PC-9 (cell line): ENCODE results near the gene LYRM9. TPM values are rescaled to one million over a fixed set of nuclear protein-coding genes. Genes with fewer than 3 reads are reported as not detected.
"Not testable (repeated sequence)": the region's sequence is repeated elsewhere in the genome, so short reads cannot be mapped to it uniquely, and the experiment has no call there.

Experiments
- BruUV-seq: library from RNA; stranded (reverse); fragments of 400-500 nt; replicated peaks from 2 replicates; lab custom pipeline; 2021; lab: Mats Ljungman, UMichigan
- CTCF ChIA-PET: fragments of 300-600 bp; sonication (Branson Sonifier 250); formaldehyde crosslinking; loops from one replicate; lab custom pipeline; 2022; ENCODE audit warnings: antibody characterized with exemption; lab: Charles Lee
- POLR2A ChIA-PET: fragments of 300-600 bp; sonication (Branson Sonifier 250); formaldehyde crosslinking; loops from one replicate; lab custom pipeline; 2022; ENCODE audit warnings: antibody characterized with exemption; ENCODE audit not compliant: unreplicated experiment; lab: Charles Lee
- DNase-seq, 2 experiments: peaks; one replicate each; pipeline versions ENCODE4 v3.0.0 to v3.0.0-alpha.2; 2015 to 2022; ENCODE audit warnings: mixed read lengths in 1 of 2
- H2AFZ ChIP-seq: fragments of 200-600 bp; sonication (generic); 2 replicates; pipeline ENCODE4 v1.8.1; 2017; ENCODE audit warnings: antibody characterized with exemption
- H3F3A ChIP-seq: fragments of 200-600 bp; sonication (generic); 2 replicates; pipeline ENCODE4 v1.8.1; 2017; ENCODE audit warnings: antibody characterized with exemption, mild to moderate bottlenecking, low read depth; ENCODE audit not compliant: insufficient read depth
- H3K27ac ChIP-seq: fragments of 200-600 bp; sonication (generic); 2 replicates; pipeline ENCODE4 v1.6.1; 2016; ENCODE audit warnings: mixed run types
- H3K27me3 ChIP-seq: fragments of 200-600 bp; sonication (generic); 2 replicates; pipeline ENCODE4 v1.6.1; 2016; ENCODE audit warnings: low read depth, mixed run types; ENCODE audit not compliant: insufficient read depth
- H3K36me3 ChIP-seq: fragments of 200-600 bp; sonication (generic); 2 replicates; pipeline ENCODE4 v1.6.1; 2016; ENCODE audit warnings: low read depth, mixed run types
- H3K4me1 ChIP-seq: fragments of 200-600 bp; sonication (generic); replicated peaks from 2 replicates; pipeline ENCODE4 v1.6.1; 2016; ENCODE audit warnings: mixed run types; ENCODE audit not compliant: insufficient read depth
- H3K4me2 ChIP-seq: fragments of 200-600 bp; sonication (generic); 2 replicates; pipeline ENCODE4 v1.6.1; 2017; ENCODE audit warnings: mixed run types
- H3K4me3 ChIP-seq: fragments of 200-600 bp; sonication (generic); 2 replicates; pipeline ENCODE4 v1.6.1; 2016; ENCODE audit warnings: mixed run types
- H3K79me2 ChIP-seq: fragments of 200-600 bp; sonication (generic); 2 replicates; pipeline ENCODE4 v1.6.1; 2017; ENCODE audit warnings: low read depth, mixed run types
- H3K9me2 ChIP-seq: fragments of 200-600 bp; sonication (generic); 2 replicates; pipeline ENCODE4 v1.8.1; 2017; ENCODE audit warnings: mild to moderate bottlenecking; ENCODE audit not compliant: insufficient read depth
- H3K9me3 ChIP-seq: fragments of 200-600 bp; sonication (generic); 2 replicates; pipeline ENCODE4 v1.8.1; 2016; ENCODE audit warnings: low read depth; ENCODE audit not compliant: insufficient read depth
- H4K20me1 ChIP-seq: fragments of 200-600 bp; sonication (generic); 2 replicates; pipeline ENCODE4 v1.8.1; 2017; ENCODE audit not compliant: insufficient read depth
- CTCF ChIP-seq: fragments of 200-600 bp; sonication (generic); conservative IDR thresholded peaks from 2 replicates; pipeline ENCODE4 v1.6.1; 2017; ENCODE audit warnings: mixed run types, antibody characterized with exemption, mild to moderate bottlenecking, moderate library complexity
- EZH2 ChIP-seq: fragments of 200-600 bp; sonication (generic); IDR thresholded peaks from 2 replicates; pipeline ENCODE4 v1.8.0; 2017; ENCODE audit warnings: antibody characterized with exemption, low read depth
- intact Hi-C: fragments of 100-400 bp; cut with micrococcal nuclease; formaldehyde crosslinking; loops from one replicate; pipeline ENCODE4 v1.10.0; 2022; ENCODE audit not compliant: unreplicated experiment
- total RNA-seq: library from RNA; stranded (reverse); gene quantifications from 2 replicates; pipeline ENCODE4 v1.2.3, GENCODE V29; 2021

The LYRM9 gene
- total RNA-seq, 1 experiment from 2014 or later: 7.6 TPM

DNA sequence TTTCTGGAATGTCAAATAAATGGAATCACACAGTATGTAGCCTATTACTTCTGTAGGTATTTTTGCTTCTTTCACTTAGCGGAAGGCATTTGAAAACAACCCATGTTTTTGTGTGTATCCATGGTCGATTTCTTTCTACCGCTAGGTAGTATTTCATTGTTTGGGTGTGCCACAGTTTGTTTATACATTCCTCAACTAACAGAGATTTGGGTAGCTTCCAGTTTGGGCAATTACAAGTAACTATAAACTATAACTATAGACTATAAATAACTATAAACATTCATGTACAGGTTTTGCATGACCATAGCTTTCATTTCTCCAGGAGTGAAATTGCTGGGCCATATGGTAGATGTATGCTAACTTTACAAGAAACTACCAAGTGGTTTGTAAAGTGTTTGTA is 40.1 kb downstream of the LYRM9 start:
- intact Hi-C loops: no loop called here
- H3K36me3 ChIP-seq: no peaks in the 10 kb centered on the region
- H3K4me2 ChIP-seq: no peak overlapping the region
- no peaks in the 10 kb centered on the region for H3K79me2 ChIP-seq
- TF ChIP-seq CTCF (no peak), EZH2 (no peak)
- H3K9me2 ChIP-seq: no peaks in the 10 kb centered on the region
- H3K27me3 ChIP-seq: peaks cover 47% of the 10 kb centered on the region
- CTCF ChIA-PET: no interaction called here
- no peaks in the 10 kb centered on the region for H3K4me1 ChIP-seq
- no peak overlapping the region for H2AFZ ChIP-seq
- POLR2A ChIA-PET: no interaction called here
- H3F3A ChIP-seq: no peaks in the 10 kb centered on the region
- H3K27ac ChIP-seq: no peak overlapping the region
- H3K9me3 ChIP-seq: no peaks in the 10 kb centered on the region
- no peaks in the 10 kb centered on the region for H4K20me1 ChIP-seq
- no TSS peak for BruUV-seq
- H3K4me3 ChIP-seq: no peak overlapping the region
- DNase-seq: no peak

DNA sequence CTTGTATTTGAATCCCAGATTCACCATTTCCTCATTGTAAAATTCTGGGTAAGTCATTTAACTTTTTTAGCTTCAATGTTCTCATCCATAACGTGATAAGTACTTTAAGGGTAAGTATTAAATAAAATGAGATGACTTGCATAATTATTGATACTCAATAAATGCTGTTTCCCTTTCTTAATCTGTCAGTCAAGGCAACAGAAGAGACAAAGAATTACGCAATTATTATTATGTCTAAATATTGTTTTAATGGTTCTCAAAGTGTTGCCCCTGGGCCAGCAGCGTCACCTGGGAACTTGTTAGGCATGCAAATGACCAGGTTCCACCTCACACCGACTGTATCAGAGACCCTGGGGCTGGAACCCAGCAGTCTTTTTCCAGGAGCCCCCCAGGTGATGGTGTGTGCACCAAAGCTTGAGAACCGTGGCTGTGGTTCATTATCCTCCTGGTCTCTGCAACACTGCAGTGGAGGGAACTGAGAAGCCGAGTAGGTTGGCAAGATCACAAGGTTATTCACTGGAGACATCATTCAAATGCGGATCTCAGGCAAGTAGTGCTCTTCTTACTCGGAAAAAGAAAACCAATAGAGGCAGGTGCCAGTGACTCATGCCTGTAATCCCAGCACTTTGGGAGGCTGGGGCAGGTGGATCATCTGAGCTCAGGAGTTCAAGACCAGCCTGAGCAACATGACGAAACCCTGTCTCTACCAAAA is 43.5 kb downstream of the LYRM9 start:
- intact Hi-C loops: no loop called here
- POLR2A ChIA-PET: no interaction called here

GRCh38 chr17:27848931-27849330 is 44.2 kb downstream of the LYRM9 start:
- Histone ChIP-seq H3K36me3 (no peaks in the 10 kb centered on the region), H3K4me2 (no peak overlapping the region), H3K4me3 (no peak overlapping the region), H3K27ac (no peak overlapping the region), H4K20me1 (no peaks in the 10 kb centered on the region), H3K27me3 (peaks cover 32% of the 10 kb centered on the region), H3F3A (no peaks in the 10 kb centered on the region), H2AFZ (no peak overlapping the region), H3K9me2 (no peaks in the 10 kb centered on the region), H3K79me2 (no peaks in the 10 kb centered on the region), H3K4me1 (no peaks in the 10 kb centered on the region), H3K9me3 (no peaks in the 10 kb centered on the region)
- ChIA-PET CTCF (no interaction called here), POLR2A (no interaction called here)
- DNase-seq: no peak
- intact Hi-C loops: no loop called here
- TF ChIP-seq CTCF (no peak), EZH2 (no peak)
- no TSS peak for BruUV-seq

More for the DNA sequence above, 43.5 kb downstream of the LYRM9 start:
- Histone ChIP-seq H3K4me3 (no peak overlapping the region), H3F3A (no peaks in the 10 kb centered on the region), H4K20me1 (no peaks in the 10 kb centered on the region), H3K9me3 (no peaks in the 10 kb centered on the region), H3K4me2 (no peak overlapping the region), H2AFZ (no peak overlapping the region), H3K27ac (no peak overlapping the region), H3K4me1 (no peaks in the 10 kb centered on the region), H3K79me2 (no peaks in the 10 kb centered on the region), H3K27me3 (peaks cover 34% of the 10 kb centered on the region), H3K36me3 (no peaks in the 10 kb centered on the region), H3K9me2 (no peaks in the 10 kb centered on the region)
- DNase-seq: no peak
- no TSS peak for BruUV-seq
- CTCF ChIA-PET: no interaction called here
- TF ChIP-seq EZH2 (no peak), CTCF (no peak)

GRCh38 chr17:27846808-27847307 is 46.3 kb downstream of the LYRM9 start:
- intact Hi-C loops, H3K9me2 ChIP-seq, H3K36me3 ChIP-seq, H3K4me3 ChIP-seq, DNase-seq, H3F3A ChIP-seq, H3K4me1 ChIP-seq, CTCF ChIA-PET, POLR2A ChIA-PET, H3K9me3 ChIP-seq, H3K27ac ChIP-seq, BruUV-seq, H2AFZ ChIP-seq, H3K79me2 ChIP-seq, H3K4me2 ChIP-seq, H4K20me1 ChIP-seq: not testable (repeated sequence)
- H3K27me3 ChIP-seq: peaks cover 18% of the 10 kb centered on the region
